Cardiac muscle cell (in vitro differentiated cells and primary cell): Measurements from ENCODE around the gene HCFC1. TPM values are rescaled to one million over a fixed set of nuclear protein-coding genes. Genes with fewer than 3 reads are reported as not detected.

Source experiments
- DNase-seq, 2 donors: peaks; one replicate each; pipeline versions ENCODE4 v3.0.0 to v3.0.0-alpha.2; 2010 to 2017; ENCODE audit warnings: low read depth in 1 of 2, low spot score in 1 of 2
- H3K27ac ChIP-seq: fragments of 200-600 bp; sonication (generic); 2 replicates; pipeline ENCODE4 v1.5.1; 2016
- H3K27me3 ChIP-seq: fragments of 200-600 bp; sonication (generic); 2 replicates; pipeline ENCODE4 v1.6.0; 2016; ENCODE audit warnings: control low read depth
- H3K36me3 ChIP-seq: fragments of 200-600 bp; sonication (generic); 2 replicates; pipeline ENCODE4 v1.5.1; 2016; ENCODE audit warnings: control low read depth
- H3K4me1 ChIP-seq: fragments of 200-600 bp; sonication (generic); 2 replicates; pipeline ENCODE4 v1.8.1; 2017; ENCODE audit warnings: low read depth, mild to moderate bottlenecking, mixed run types
- H3K4me3 ChIP-seq: fragments of 200-600 bp; sonication (generic); 2 replicates; pipeline ENCODE4 v1.5.1; 2016; ENCODE audit warnings: mild to moderate bottlenecking
- H3K9me3 ChIP-seq: fragments of 200-600 bp; sonication (generic); 2 replicates; pipeline ENCODE4 v1.5.1; 2017; ENCODE audit warnings: low read depth, mild to moderate bottlenecking, control low read depth
- CTCF ChIP-seq: IDR thresholded peaks from 2 replicates; pipeline ENCODE4 v1.5.1; 2012; ENCODE audit warnings: low read depth, mild to moderate bottlenecking, low read length
- polyA plus RNA-seq: library from polyadenylated mRNA; unstranded; fragments of >200 nt; fragmentation: Nextera tagmentation; extraction: Ambion mirVana; gene quantifications from 2 replicates; pipeline ENCODE4 v1.2.1, GENCODE V29; 2016
- total RNA-seq: library from RNA; depleted of rRNA; stranded (reverse); fragments of >200 nt; gene quantifications from 2 replicates; pipeline ENCODE4 v1.2.3, GENCODE V29; 2016

HCFC1 gene
- total and polyA plus RNA-seq, 2 experiments from 2014 or later: 21.5 to 85.6 TPM

- no peak for DNase-seq
- H3K9me3 ChIP-seq: no peaks in the 10 kb centered on the region
Observed at GRCh38 chrX:153974726-153975286, 3.2 kb upstream of the HCFC1 start.

GRCh38 chrX:153974003-153974725, 2.5 kb upstream of the HCFC1 start:
- TF ChIP-seq CTCF: no peak
- Histone ChIP-seq H3K27me3 (no peaks in the 10 kb centered on the region), H3K36me3 (peaks cover 2% of the 10 kb centered on the region), H3K4me1 (no peaks in the 10 kb centered on the region), H3K27ac (peak overlapping the region; percentile 100), H3K9me3 (no peaks in the 10 kb centered on the region), H3K4me3 (no peak overlapping the region)
- DNase-seq: no peak

More at GRCh38 chrX:153974726-153975286, 3.2 kb upstream of the HCFC1 start:
- TF ChIP-seq CTCF: no peak
- Histone ChIP-seq H3K36me3 (peaks cover 2% of the 10 kb centered on the region), H3K4me3 (no peak overlapping the region), H3K4me1 (no peaks in the 10 kb centered on the region), H3K27ac (no peak overlapping the region), H3K27me3 (no peaks in the 10 kb centered on the region)

- no peak for TF ChIP-seq CTCF
- H3K4me3 ChIP-seq: peak overlapping the region; percentile 77
- no peaks in the 10 kb centered on the region for H3K27me3 ChIP-seq
- peaks cover 2% of the 10 kb centered on the region for H3K36me3 ChIP-seq
- no peaks in the 10 kb centered on the region for H3K4me1 ChIP-seq
- no peaks in the 10 kb centered on the region for H3K9me3 ChIP-seq
- DNase-seq: no peak
- H3K27ac ChIP-seq: peak overlapping the region; percentile 100
Observed at GRCh38 chrX:153973127-153974002, 1.7 kb upstream of the HCFC1 start.

GRCh38 chrX:153972368-153973126, 929 bp upstream of the HCFC1 start, which contains the start of gene TMEM187:
TMEM187 (plus strand) TSS chrX:153972754; CDS start chrX:153982063, 9,309 bp downstream.
- DNase-seq: peak; percentile 85 to 86
- Histone ChIP-seq H3K27ac (peak within 1 kb of the TSS; percentile 100), H3K4me1 (no peaks in the 10 kb centered on the region), H3K9me3 (no peaks in the 10 kb centered on the region), H3K36me3 (peaks cover 2% of the 10 kb centered on the region), H3K4me3 (peak within 1 kb of the TSS; percentile 77), H3K27me3 (no peaks in the 10 kb centered on the region)
- TF ChIP-seq CTCF: no peak

- Histone ChIP-seq H3K36me3 (peaks cover 2% of the 10 kb centered on the region), H3K27me3 (no peaks in the 10 kb centered on the region), H3K9me3 (no peaks in the 10 kb centered on the region), H3K4me1 (no peaks in the 10 kb centered on the region), H3K27ac (peak overlapping the region; percentile 100), H3K4me3 (peak overlapping the region; percentile 77)
- TF ChIP-seq CTCF: no peak
- DNase-seq: peak; percentile 89 to 92
Observed at GRCh38 chrX:153971124-153971449, 531 bp downstream of the HCFC1 start.
